ENCODE data around the gene BTF3.
"Not testable (repeated sequence)": the region's sequence is repeated elsewhere in the genome, so short reads cannot be mapped to it uniquely, and the experiment has no call there.

The BTF3 gene

DNA sequence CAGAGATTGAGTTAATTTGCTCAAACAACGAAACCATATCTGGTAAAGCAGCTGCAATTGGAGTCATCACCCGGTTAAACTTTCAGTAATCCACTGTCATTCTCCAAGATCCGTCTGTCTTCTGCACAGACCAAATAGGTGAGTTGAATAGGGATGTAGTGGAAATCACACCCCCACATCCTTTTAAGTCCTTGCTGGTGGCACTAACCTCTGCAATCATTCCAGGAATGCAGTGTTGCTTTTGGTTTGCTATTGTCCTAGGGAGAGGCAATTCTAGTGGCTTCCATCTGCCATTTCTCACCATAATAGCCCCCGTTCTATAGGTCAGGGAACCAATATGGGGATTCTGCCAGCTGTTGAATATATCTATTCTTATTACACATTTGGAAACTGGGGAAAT, 14.6 kb upstream of the BTF3 start:
- no peaks in the 10 kb centered on the region for H3K36me3 ChIP-seq (ENCODE audit: insufficient read depth, low read length)
- no peak overlapping the region for H3K4me2 ChIP-seq (ENCODE audit: low read depth, low read length, poor library complexity, severe bottlenecking)
- H3K9me2 ChIP-seq (replicated peaks; ENCODE audit: low read depth, low read length): no peaks in the 10 kb centered on the region
- no peak overlapping the region for H3K9ac ChIP-seq (ENCODE audit: low read depth, low read length, poor library complexity, severe bottlenecking)
- TF ChIP-seq EZH2phosphoT487 (IDR thresholded peaks at IDR 0.05; ENCODE audit: borderline replicate concordance): no peak
- TF ChIP-seq, protein P1, sequence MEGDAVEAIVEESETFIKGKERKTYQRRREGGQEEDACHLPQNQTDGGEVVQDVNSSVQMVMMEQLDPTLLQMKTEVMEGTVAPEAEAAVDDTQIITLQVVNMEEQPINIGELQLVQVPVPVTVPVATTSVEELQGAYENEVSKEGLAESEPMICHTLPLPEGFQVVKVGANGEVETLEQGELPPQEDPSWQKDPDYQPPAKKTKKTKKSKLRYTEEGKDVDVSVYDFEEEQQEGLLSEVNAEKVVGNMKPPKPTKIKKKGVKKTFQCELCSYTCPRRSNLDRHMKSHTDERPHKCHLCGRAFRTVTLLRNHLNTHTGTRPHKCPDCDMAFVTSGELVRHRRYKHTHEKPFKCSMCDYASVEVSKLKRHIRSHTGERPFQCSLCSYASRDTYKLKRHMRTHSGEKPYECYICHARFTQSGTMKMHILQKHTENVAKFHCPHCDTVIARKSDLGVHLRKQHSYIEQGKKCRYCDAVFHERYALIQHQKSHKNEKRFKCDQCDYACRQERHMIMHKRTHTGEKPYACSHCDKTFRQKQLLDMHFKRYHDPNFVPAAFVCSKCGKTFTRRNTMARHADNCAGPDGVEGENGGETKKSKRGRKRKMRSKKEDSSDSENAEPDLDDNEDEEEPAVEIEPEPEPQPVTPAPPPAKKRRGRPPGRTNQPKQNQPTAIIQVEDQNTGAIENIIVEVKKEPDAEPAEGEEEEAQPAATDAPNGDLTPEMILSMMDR (conservative IDR thresholded peaks at IDR 0.05; ENCODE audit: low read length): no peak
- no peaks in the 10 kb centered on the region for H3K4me1 ChIP-seq (ENCODE audit: insufficient read depth, low read length, poor library complexity, severe bottlenecking)
- no peaks in the 10 kb centered on the region for H3K9me3 ChIP-seq (ENCODE audit: insufficient read depth, low read depth, low read length)
- no peak overlapping the region for H3K4me3 ChIP-seq (ENCODE audit: low read length, poor library complexity, severe bottlenecking)
- H4K20me1 ChIP-seq (ENCODE audit: insufficient read depth, low read length, poor library complexity, severe bottlenecking): no peaks in the 10 kb centered on the region
- no peak overlapping the region for H2AFZ ChIP-seq (ENCODE audit: low read length)
- H3K79me2 ChIP-seq (ENCODE audit: insufficient read depth, low read length): no peaks in the 10 kb centered on the region
- no peaks in the 10 kb centered on the region for H3K27me3 ChIP-seq (ENCODE audit: insufficient read depth, low read length, poor library complexity, severe bottlenecking)
- no peaks in the 10 kb centered on the region for H3F3A ChIP-seq (ENCODE audit: low read depth)

DNA sequence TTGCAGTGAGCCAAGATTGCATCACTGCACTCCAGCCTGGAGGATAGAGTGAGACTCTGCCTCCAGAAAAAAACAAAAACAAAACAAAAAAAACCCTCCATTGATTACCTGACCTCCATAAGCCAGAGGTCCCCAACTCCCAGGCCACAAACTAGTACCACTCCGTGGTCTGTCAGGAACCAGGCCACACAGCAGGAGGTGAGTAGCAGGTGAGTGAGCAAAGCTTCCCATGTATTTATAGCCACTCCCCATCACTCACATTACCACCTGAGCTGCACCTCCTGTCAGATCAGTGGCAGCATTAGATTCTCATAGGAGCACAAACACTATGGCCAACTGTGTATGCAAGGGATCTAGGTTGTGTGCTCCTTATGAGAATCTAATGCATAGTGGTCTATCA, 13.7 kb upstream of the BTF3 start:
- H3K27me3 ChIP-seq (ENCODE audit: insufficient read depth, low read length, poor library complexity, severe bottlenecking): no peaks in the 10 kb centered on the region
- H3K9me2 ChIP-seq (replicated peaks; ENCODE audit: low read depth, low read length): no peaks in the 10 kb centered on the region
- no peaks in the 10 kb centered on the region for H3K4me1 ChIP-seq (ENCODE audit: insufficient read depth, low read length, poor library complexity, severe bottlenecking)
- no peak overlapping the region for H3K4me2 ChIP-seq (ENCODE audit: low read depth, low read length, poor library complexity, severe bottlenecking)
- no peaks in the 10 kb centered on the region for H4K20me1 ChIP-seq (ENCODE audit: insufficient read depth, low read length, poor library complexity, severe bottlenecking)
- no peak overlapping the region for H3K4me3 ChIP-seq (ENCODE audit: low read length, poor library complexity, severe bottlenecking)
- no peaks in the 10 kb centered on the region for H3K79me2 ChIP-seq (ENCODE audit: insufficient read depth, low read length)
- TF ChIP-seq EZH2phosphoT487 (IDR thresholded peaks at IDR 0.05; ENCODE audit: borderline replicate concordance): no peak
- TF ChIP-seq, protein P1 (conservative IDR thresholded peaks at IDR 0.05; ENCODE audit: low read length): no peak
- H3F3A ChIP-seq (ENCODE audit: low read depth): no peaks in the 10 kb centered on the region
- no peak overlapping the region for H2AFZ ChIP-seq (ENCODE audit: low read length)
- no peaks in the 10 kb centered on the region for H3K9me3 ChIP-seq (ENCODE audit: insufficient read depth, low read depth, low read length)
- no peaks in the 10 kb centered on the region for H3K36me3 ChIP-seq (ENCODE audit: insufficient read depth, low read length)
- no peak overlapping the region for H3K9ac ChIP-seq (ENCODE audit: low read depth, low read length, poor library complexity, severe bottlenecking)

DNA sequence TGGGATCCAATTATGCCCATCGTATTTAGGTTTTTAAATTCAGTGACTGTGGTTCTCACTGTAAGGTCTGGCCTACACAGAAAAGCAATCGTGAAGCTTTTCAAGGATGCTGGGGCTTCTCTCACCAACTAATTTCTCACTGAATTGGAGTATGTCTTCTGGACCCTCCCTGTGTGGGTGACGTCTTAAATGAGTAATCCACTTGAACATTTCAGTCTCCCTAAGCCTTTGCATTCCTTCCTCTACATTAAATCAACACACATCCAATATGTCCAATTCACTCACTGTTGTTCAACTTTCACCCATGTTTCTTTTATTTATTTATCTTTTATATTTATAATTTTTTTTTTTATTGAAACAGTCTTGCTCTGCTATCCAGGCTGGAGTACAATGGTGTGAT, 12.5 kb upstream of the BTF3 start:
- no peaks in the 10 kb centered on the region for H3K9me2 ChIP-seq (replicated peaks; ENCODE audit: low read depth, low read length)

DNA sequence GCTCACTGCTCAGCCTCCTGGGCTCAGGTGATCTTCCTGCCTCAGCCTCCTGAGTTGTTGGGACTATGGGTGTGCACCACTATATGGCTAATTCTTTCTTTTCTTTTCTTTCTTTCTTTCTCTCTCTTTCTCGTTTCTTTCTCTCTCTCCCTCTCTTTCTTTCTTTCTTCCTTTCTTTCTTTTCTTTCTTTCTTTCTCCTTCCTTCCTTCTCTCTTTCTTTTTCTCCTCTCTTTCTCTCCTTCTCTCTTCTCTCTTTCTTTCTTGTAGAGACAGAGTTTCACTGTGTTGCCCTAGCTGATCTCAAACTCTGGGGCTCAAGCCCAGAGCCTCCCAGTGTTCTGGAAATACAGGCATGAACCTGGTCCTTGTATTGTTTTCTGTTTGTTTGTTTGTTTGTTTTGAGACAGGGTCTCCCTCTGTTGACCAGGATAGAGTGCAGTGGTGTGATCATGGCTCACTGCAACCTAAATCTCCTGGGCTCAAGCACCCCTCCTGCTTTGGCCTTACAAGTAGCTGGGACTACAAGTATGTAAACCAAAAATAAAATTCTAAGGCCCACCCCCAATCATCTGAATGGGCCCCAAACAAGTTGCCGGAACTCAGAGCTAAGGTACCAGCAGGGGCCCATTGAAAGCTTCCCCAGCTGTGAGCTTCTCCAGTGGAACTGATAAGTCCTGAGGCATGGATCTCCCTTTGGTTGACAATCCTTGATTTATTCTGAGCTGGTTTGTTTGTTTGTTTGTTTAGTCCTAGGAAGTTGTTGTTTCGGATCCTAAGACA, 11.9 kb upstream of the BTF3 start:
- H4K20me1 ChIP-seq (ENCODE audit: insufficient read depth, low read length, poor library complexity, severe bottlenecking): no peaks in the 10 kb centered on the region
- no peaks in the 10 kb centered on the region for H3K9me3 ChIP-seq (ENCODE audit: insufficient read depth, low read depth, low read length)
- H3F3A ChIP-seq (ENCODE audit: low read depth): no peaks in the 10 kb centered on the region
- no peaks in the 10 kb centered on the region for H3K4me1 ChIP-seq (ENCODE audit: insufficient read depth, low read length, poor library complexity, severe bottlenecking)
- no peaks in the 10 kb centered on the region for H3K79me2 ChIP-seq (ENCODE audit: insufficient read depth, low read length)
- H3K36me3 ChIP-seq (ENCODE audit: insufficient read depth, low read length): no peaks in the 10 kb centered on the region
- no peak overlapping the region for H3K4me3 ChIP-seq (ENCODE audit: low read length, poor library complexity, severe bottlenecking)
- no peak overlapping the region for H3K4me2 ChIP-seq (ENCODE audit: low read depth, low read length, poor library complexity, severe bottlenecking)
- H2AFZ ChIP-seq (ENCODE audit: low read length): no peak overlapping the region
- no peaks in the 10 kb centered on the region for H3K9me2 ChIP-seq (replicated peaks; ENCODE audit: low read depth, low read length)
- no peak for TF ChIP-seq EZH2phosphoT487 (IDR thresholded peaks at IDR 0.05; ENCODE audit: borderline replicate concordance)
- TF ChIP-seq, protein P1 (conservative IDR thresholded peaks at IDR 0.05; ENCODE audit: low read length): no peak
- H3K9ac ChIP-seq (ENCODE audit: low read depth, low read length, poor library complexity, severe bottlenecking): no peak overlapping the region
- no peaks in the 10 kb centered on the region for H3K27me3 ChIP-seq (ENCODE audit: insufficient read depth, low read length, poor library complexity, severe bottlenecking)

More for the DNA sequence above, 12.5 kb upstream of the BTF3 start:
- Histone ChIP-seq H3K9me3 (ENCODE audit: insufficient read depth, low read depth, low read length) (no peaks in the 10 kb centered on the region), H2AFZ (ENCODE audit: low read length) (no peak overlapping the region), H3K27me3 (ENCODE audit: insufficient read depth, low read length, poor library complexity, severe bottlenecking) (no peaks in the 10 kb centered on the region), H4K20me1 (ENCODE audit: insufficient read depth, low read length, poor library complexity, severe bottlenecking) (no peaks in the 10 kb centered on the region), H3K9ac (ENCODE audit: low read depth, low read length, poor library complexity, severe bottlenecking) (no peak overlapping the region), H3K36me3 (ENCODE audit: insufficient read depth, low read length) (no peaks in the 10 kb centered on the region), H3K4me2 (ENCODE audit: low read depth, low read length, poor library complexity, severe bottlenecking) (no peak overlapping the region), H3F3A (ENCODE audit: low read depth) (no peaks in the 10 kb centered on the region), H3K79me2 (ENCODE audit: insufficient read depth, low read length) (no peaks in the 10 kb centered on the region), H3K4me3 (ENCODE audit: low read length, poor library complexity, severe bottlenecking) (no peak overlapping the region), H3K4me1 (ENCODE audit: insufficient read depth, low read length, poor library complexity, severe bottlenecking) (no peaks in the 10 kb centered on the region)
- no peak for TF ChIP-seq EZH2phosphoT487 (IDR thresholded peaks at IDR 0.05; ENCODE audit: borderline replicate concordance)

DNA sequence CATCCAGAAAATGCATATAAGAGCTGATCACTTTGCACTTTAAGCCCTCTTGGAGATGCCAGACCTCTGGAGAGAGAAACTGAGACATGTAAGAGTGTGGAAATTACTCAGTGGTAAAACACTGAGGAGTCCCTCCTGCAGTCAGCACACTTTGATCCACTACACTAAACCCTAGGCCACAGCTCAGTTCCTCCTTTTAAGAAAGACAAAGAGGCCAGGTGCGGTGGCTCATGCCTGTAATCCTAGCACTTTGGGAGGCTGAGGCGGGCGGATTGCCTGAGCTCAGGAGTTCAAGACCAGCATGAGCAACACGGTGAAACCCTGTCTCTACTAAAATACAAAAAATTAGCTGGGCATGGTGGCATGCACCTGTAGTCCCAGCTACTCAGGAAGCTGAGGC, 11.0 kb upstream of the BTF3 start:
- H3K36me3 ChIP-seq (ENCODE audit: insufficient read depth, low read length); H2AFZ ChIP-seq (ENCODE audit: low read length); H3K9ac ChIP-seq (ENCODE audit: low read depth, low read length, poor library complexity, severe bottlenecking); H3K9me3 ChIP-seq (ENCODE audit: insufficient read depth, low read depth, low read length); H3K4me1 ChIP-seq (ENCODE audit: insufficient read depth, low read length, poor library complexity, severe bottlenecking); H3K27me3 ChIP-seq (ENCODE audit: insufficient read depth, low read length, poor library complexity, severe bottlenecking); H3K79me2 ChIP-seq (ENCODE audit: insufficient read depth, low read length); H3F3A ChIP-seq (ENCODE audit: low read depth); H3K9me2 ChIP-seq (replicated peaks; ENCODE audit: low read depth, low read length); H3K4me3 ChIP-seq (ENCODE audit: low read length, poor library complexity, severe bottlenecking); H3K4me2 ChIP-seq (ENCODE audit: low read depth, low read length, poor library complexity, severe bottlenecking); H4K20me1 ChIP-seq (ENCODE audit: insufficient read depth, low read length, poor library complexity, severe bottlenecking): not testable (repeated sequence)
